Panc1 (cell line): Measurements from ENCODE around the gene NUB1. TPM values are rescaled to one million over a fixed set of nuclear protein-coding genes. Genes with fewer than 3 reads are reported as not detected.
A peak's percentile ranks its signal among the peaks of the same experiment; 100 is the strongest.
"Not testable (repeated sequence)": the region's sequence is repeated elsewhere in the genome, so short reads cannot be mapped to it uniquely, and the experiment has no call there.

Source experiments
- ATAC-seq: fragments of 200-7000 bp; cut with Tn5 transposase; 2 replicates; pipeline ENCODE4 v1.9.1; 2020; ENCODE audit warnings: mild to moderate bottlenecking, moderate library complexity
- BruUV-seq: library from RNA; stranded (reverse); fragments of 400-500 nt; replicated peaks from 2 replicates; lab custom pipeline; 2021; lab: Mats Ljungman, UMichigan
- CTCF ChIA-PET: fragments of 300-600 bp; sonication (Branson Sonifier 250); formaldehyde crosslinking; loops from one replicate; lab custom pipeline; 2022; ENCODE audit warnings: antibody characterized with exemption; lab: Charles Lee
- POLR2A ChIA-PET: fragments of 300-600 bp; sonication (Branson Sonifier 250); formaldehyde crosslinking; loops from one replicate; lab custom pipeline; 2022; ENCODE audit warnings: antibody characterized with exemption; lab: Charles Lee
- DNase-seq: peaks from one replicate; pipeline ENCODE4 v3.0.0-alpha.2; 2010; ENCODE audit warnings: low read depth, low spot score
- H3K27ac ChIP-seq: 2 replicates; pipeline ENCODE4 v1.5.1; 2011; ENCODE audit warnings: mild to moderate bottlenecking, low read length, inconsistent platforms
- H3K27me3 ChIP-seq: fragments of 200-500 bp; sonication (Bioruptor generic); 2 replicates; pipeline ENCODE4 v1.6.0; 2014; ENCODE audit warnings: low read length, inconsistent platforms; ENCODE audit not compliant: control insufficient read depth, insufficient read depth
- H3K36me3 ChIP-seq: fragments of 200-500 bp; sonication (Bioruptor generic); 2 replicates; pipeline ENCODE4 v1.5.1; 2014; ENCODE audit warnings: inconsistent platforms, mild to moderate bottlenecking, low read length, moderate library complexity; ENCODE audit not compliant: control insufficient read depth, insufficient read depth
- H3K4me1 ChIP-seq: 2 replicates; pipeline ENCODE4 v1.5.1; 2011; ENCODE audit warnings: inconsistent platforms, mild to moderate bottlenecking, low read length, moderate library complexity; ENCODE audit not compliant: control insufficient read depth, insufficient read depth
- H3K4me3 ChIP-seq, 2 experiments: 2 replicates each; pipeline ENCODE4 v1.5.1; 2011 to 2012; ENCODE audit warnings: low read depth in 2 of 2, low read length in 2 of 2, mild to moderate bottlenecking in 2 of 2, inconsistent platforms in 1 of 2, moderate library complexity in 1 of 2
- H3K9me3 ChIP-seq: fragments of 200-500 bp; sonication (Bioruptor generic); 2 replicates; pipeline ENCODE4 v1.5.1; 2014; ENCODE audit warnings: low read depth, mild to moderate bottlenecking, inconsistent platforms, low read length, moderate library complexity; ENCODE audit not compliant: control insufficient read depth, insufficient read depth
- CTCF ChIP-seq: fragments of 450-650 bp; IDR thresholded peaks from 2 replicates; pipeline ENCODE4 v1.5.1; 2017; ENCODE audit warnings: mild to moderate bottlenecking
- POLR2AphosphoS5 ChIP-seq: IDR thresholded peaks from 2 replicates; pipeline ENCODE4 v1.6.1; 2012; ENCODE audit warnings: mild to moderate bottlenecking, low read depth, low read length, moderate library complexity
- REST ChIP-seq, 2 experiments: IDR thresholded peaks; 2 replicates each; pipeline ENCODE4 v1.6.1; 2011 to 2012; ENCODE audit warnings: low read depth in 2 of 2, control low read depth in 1 of 2, low read length in 1 of 2, mild to moderate bottlenecking in 1 of 2, moderate library complexity in 1 of 2; ENCODE audit not compliant: insufficient read depth in 1 of 2
- SIN3A ChIP-seq: IDR thresholded peaks from 2 replicates; pipeline ENCODE4 v1.6.1; 2012; ENCODE audit warnings: low read depth, mild to moderate bottlenecking, low read length, moderate library complexity, borderline replicate concordance; ENCODE audit not compliant: insufficient read depth
- TCF7L2 ChIP-seq: IDR thresholded peaks from 2 replicates; pipeline ENCODE4 v1.6.1; 2011; ENCODE audit warnings: mild to moderate bottlenecking, low read depth, low read length, inconsistent platforms
- in situ Hi-C: cut with HindIII; loops from 2 replicates; pipeline ENCODE4 v1.10.0; 2016; ENCODE audit warnings: low sequenced_read_pairs, low pct_unique_long_range_greater_than_20kb
- intact Hi-C: fragments of 100-400 bp; cut with micrococcal nuclease; formaldehyde crosslinking; loops from one replicate; pipeline ENCODE4 v1.10.0; 2022; ENCODE audit not compliant: unreplicated experiment
- total RNA-seq: library from RNA; stranded (reverse); gene quantifications from one replicate; pipeline ENCODE4 v1.2.1, GENCODE V29; 2021; ENCODE audit not compliant: unreplicated experiment

The NUB1 gene
- total RNA-seq, 1 experiment from 2014 or later, result 50.5 TPM

GRCh38 chr7:151301471-151302462 lies 39.8 kb upstream of the NUB1 start:
- ChIA-PET CTCF (interaction anchor here (0.6 kb wide), 1 partner anchor 120 kb away, joined by 10 read pairs; no protein-coding TSS in a partner anchor), POLR2A (interaction anchor here (0.5 kb wide), 1 partner anchor 32 kb away, joined by 3 read pairs; no protein-coding TSS in a partner anchor)
- peaks cover 3% of the 10 kb centered on the region; the same call in 1 of the 2 replicates for H3K27me3 ChIP-seq
- TF ChIP-seq TCF7L2 (no peak), REST (IDR thresholded peaks at IDR 0.05; ENCODE audit: insufficient read depth in 1 of 2, low read depth in 2 of 2, low read length in 1 of 2) (no peak), POLR2AphosphoS5 (no peak), CTCF (no peak), SIN3A (no peak)
- H3K36me3 ChIP-seq, result no peaks in the 10 kb centered on the region
- H3K4me3 ChIP-seq, result no peak overlapping the region
- H3K4me1 ChIP-seq, result no peaks in the 10 kb centered on the region
- ATAC-seq (0 out of 2 replicates have a peak, but pooled peaks have one; percentile 13), DNase-seq (no peak)
- no peaks in the 10 kb centered on the region for H3K9me3 ChIP-seq
- no peak overlapping the region for H3K27ac ChIP-seq
- intact Hi-C loops (loop anchor here (5.0 kb wide), 2 partner anchors 49 to 179 kb away; no protein-coding TSS in a partner anchor), in situ Hi-C loops (no loop called here)
- BruUV-seq, result no TSS peak

GRCh38 chr7:151304251-151304650 lies 37.4 kb upstream of the NUB1 start:
- H3K4me1 ChIP-seq, H3K9me3 ChIP-seq, H3K27ac ChIP-seq, H3K27me3 ChIP-seq, in situ Hi-C loops, DNase-seq, POLR2A ChIA-PET, BruUV-seq, ATAC-seq, H3K36me3 ChIP-seq: not testable (repeated sequence)
- intact Hi-C loops, result loop anchor here (5.0 kb wide), 2 partner anchors 52 to 182 kb away; no protein-coding TSS in a partner anchor
- peak overlapping the region; percentile 18 to 23; a peak in 2 of 4 replicates for H3K4me3 ChIP-seq
- CTCF ChIA-PET, result interaction anchor here (0.6 kb wide), 2 partner anchors 136 to 138 kb away, joined by 6 to 8 read pairs; no protein-coding TSS in a partner anchor
